IMR-90 (cell line): ENCODE data around the gene PI4K2B. TPM values are rescaled to one million over a fixed set of nuclear protein-coding genes. Genes with fewer than 3 reads are reported as not detected.

ENCODE experiments used
- ATAC-seq: fragments of 200-7000 bp; cut with Tn5 transposase; 2 replicates; pipeline ENCODE4 v1.9.1; 2020; ENCODE audit warnings: low read depth, mild to moderate bottlenecking, moderate library complexity
- BruUV-seq: library from RNA; stranded (reverse); fragments of 400-500 nt; replicated peaks from 2 replicates; lab custom pipeline; 2021; lab: Mats Ljungman, UMichigan
- CTCF ChIA-PET: fragments of 300-600 bp; formaldehyde crosslinking; extraction: SDS; loops from one replicate; lab custom pipeline; 2021; ENCODE audit warnings: antibody characterized with exemption; lab: Yijun Ruan, JAX
- POLR2A ChIA-PET: fragments of 300-600 bp; sonication (Branson Sonifier 250); formaldehyde crosslinking; loops from one replicate; lab custom pipeline; 2022; ENCODE audit warnings: antibody characterized with exemption; ENCODE audit not compliant: unreplicated experiment; lab: Charles Lee
- DNase-seq: peaks from one replicate; pipeline ENCODE4 v3.0.0; 2013
- H2AFZ ChIP-seq: replicated peaks from 2 replicates; pipeline ENCODE3; 2013; ENCODE audit warnings: low read length, mild to moderate bottlenecking; ENCODE audit not compliant: poor library complexity
- H2AK5ac ChIP-seq: 2 replicates; pipeline ENCODE4 v1.6.1; 2013; ENCODE audit warnings: low read depth, low read length, inconsistent platforms
- H2AK9ac ChIP-seq: replicated peaks from 2 replicates; pipeline ENCODE3; 2013; ENCODE audit warnings: mild to moderate bottlenecking, low read depth, low read length, moderate library complexity; ENCODE audit not compliant: poor library complexity
- H2BK120ac ChIP-seq: 2 replicates; pipeline ENCODE4 v1.6.1; 2013; ENCODE audit warnings: low read depth, low read length, inconsistent platforms
- H2BK15ac ChIP-seq: 3 replicates; pipeline ENCODE4 v1.6.1; 2013; ENCODE audit warnings: low read depth, low read length, inconsistent platforms
- H2BK20ac ChIP-seq: 2 replicates; pipeline ENCODE4 v1.6.1; 2013; ENCODE audit warnings: low read depth, mild to moderate bottlenecking, inconsistent platforms, low read length, moderate library complexity
- H2BK5ac ChIP-seq: 2 replicates; pipeline ENCODE4 v1.6.1; 2013; ENCODE audit warnings: mild to moderate bottlenecking, low read depth, low read length, inconsistent platforms; ENCODE audit not compliant: poor library complexity, severe bottlenecking
- H3K14ac ChIP-seq: replicated peaks from 2 replicates; pipeline ENCODE4 v1.6.1; 2013; ENCODE audit warnings: low read depth, low read length, inconsistent platforms
- H3K18ac ChIP-seq: 2 replicates; pipeline ENCODE4 v1.6.1; 2013; ENCODE audit warnings: low read depth, low read length, control low read depth
- H3K23ac ChIP-seq: 2 replicates; pipeline ENCODE4 v1.6.1; 2013; ENCODE audit warnings: low read depth, low read length, inconsistent platforms
- H3K27ac ChIP-seq: 2 replicates; pipeline ENCODE4 v1.5.1; 2013; ENCODE audit warnings: mild to moderate bottlenecking, control low read depth, low read length; ENCODE audit not compliant: insufficient read depth
- H3K27me3 ChIP-seq: 2 replicates; pipeline ENCODE4 v1.6.1; 2013; ENCODE audit warnings: low read length; ENCODE audit not compliant: control insufficient read depth, insufficient read depth
- H3K36me3 ChIP-seq: 2 replicates; pipeline ENCODE4 v1.6.1; 2013; ENCODE audit warnings: low read length, mixed read lengths; ENCODE audit not compliant: control insufficient read depth, insufficient read depth
- H3K4ac ChIP-seq: 2 replicates; pipeline ENCODE4 v1.6.1; 2013; ENCODE audit warnings: low read depth, low read length, inconsistent platforms
- H3K4me1 ChIP-seq: 2 replicates; pipeline ENCODE4 v1.6.1; 2013; ENCODE audit warnings: low read length, mixed read lengths; ENCODE audit not compliant: control insufficient read depth, insufficient read depth
- H3K4me2 ChIP-seq: 2 replicates; pipeline ENCODE4 v1.6.1; 2013; ENCODE audit warnings: low read depth, mild to moderate bottlenecking, control low read depth, low read length, moderate library complexity
- H3K4me3 ChIP-seq: 2 replicates; pipeline ENCODE4 v1.5.1; 2013; ENCODE audit warnings: low read depth, mild to moderate bottlenecking, control low read depth, low read length, moderate library complexity; ENCODE audit not compliant: insufficient read depth
- H3K56ac ChIP-seq: 2 replicates; pipeline ENCODE4 v1.6.1; 2013; ENCODE audit warnings: low read length, inconsistent platforms; ENCODE audit not compliant: insufficient read depth; ENCODE audit errors: extremely low read depth
- H3K79me1 ChIP-seq, 2 experiments: 2 replicates each; pipeline ENCODE4 v1.6.1; 2013; ENCODE audit warnings: low read length in 2 of 2, inconsistent platforms in 1 of 2, low read depth in 1 of 2
- H3K9ac ChIP-seq: 2 replicates; pipeline ENCODE4 v1.6.1; 2013; ENCODE audit warnings: low read depth, low read length, control low read depth
- H3K9me1 ChIP-seq: 2 replicates; pipeline ENCODE4 v1.6.1; 2013; ENCODE audit warnings: low read length, inconsistent platforms; ENCODE audit not compliant: insufficient read depth
- H3K9me3 ChIP-seq: 2 replicates; pipeline ENCODE4 v1.6.1; 2013; ENCODE audit warnings: low read length; ENCODE audit not compliant: control insufficient read depth, insufficient read depth
- H4K20me1 ChIP-seq: 2 replicates; pipeline ENCODE4 v1.6.1; 2013; ENCODE audit warnings: low read length, inconsistent platforms; ENCODE audit not compliant: insufficient read depth
- H4K5ac ChIP-seq: 2 replicates; pipeline ENCODE4 v1.6.1; 2013; ENCODE audit warnings: mild to moderate bottlenecking, low read depth, low read length, control low read depth
- H4K8ac ChIP-seq, 2 experiments: 2 replicates each; pipeline ENCODE4 v1.6.1; 2013; ENCODE audit warnings: low read depth in 2 of 2, low read length in 2 of 2, control low read depth in 1 of 2, inconsistent platforms in 1 of 2
- H4K91ac ChIP-seq: 2 replicates; pipeline ENCODE4 v1.6.1; 2013; ENCODE audit warnings: low read depth, low read length, inconsistent platforms; ENCODE audit not compliant: insufficient read depth
- CHD1 ChIP-seq: IDR thresholded peaks from 2 replicates; pipeline ENCODE4 v1.6.1; 2012; ENCODE audit warnings: low read depth, low read length, improper control_type of control experiment
- ELK1 ChIP-seq: fragments of 150-350 bp; IDR thresholded peaks from 2 replicates; pipeline ENCODE4 v1.6.1; 2016; ENCODE audit warnings: low read depth, mild to moderate bottlenecking, low read length, moderate library complexity, borderline replicate concordance
- MAFK ChIP-seq: IDR thresholded peaks from 2 replicates; pipeline ENCODE4 v1.6.1; 2012; ENCODE audit warnings: low read depth, low read length, improper control_type of control experiment
- MAZ ChIP-seq: IDR thresholded peaks from 2 replicates; pipeline ENCODE4 v1.6.1; 2012; ENCODE audit warnings: low read depth, mild to moderate bottlenecking, low read length, improper control_type of control experiment, moderate library complexity, borderline replicate concordance
- NFE2L2 ChIP-seq: fragments of 150-350 bp; IDR thresholded peaks from 2 replicates; pipeline ENCODE4 v1.6.1; 2016; ENCODE audit warnings: low read depth, mild to moderate bottlenecking, low read length
- POLR2A ChIP-seq: IDR thresholded peaks from 2 replicates; pipeline ENCODE4 v1.6.1; 2012; ENCODE audit warnings: mild to moderate bottlenecking, low read depth, low read length
- RAD21 ChIP-seq: IDR thresholded peaks from 2 replicates; pipeline ENCODE4 v1.6.1; 2012; ENCODE audit warnings: low read length, improper control_type of control experiment
- RCOR1 ChIP-seq: IDR thresholded peaks from 2 replicates; pipeline ENCODE4 v1.6.1; 2012; ENCODE audit warnings: mild to moderate bottlenecking, low read length, improper control_type of control experiment; ENCODE audit not compliant: insufficient replicate concordance
- WGBS, 2 experiments: methylation state at CpG; one replicate each; pipeline versions ENCODE4 v1.1.5 to v1.1.7; 2013; ENCODE audit warnings: missing lambda C conversion rate in 2 of 2; ENCODE audit not compliant: insufficient read length in 1 of 2; ENCODE audit errors: extremely low coverage in 2 of 2; 5-methylcytosine and 5-hydroxymethylcytosine counted together
- dilution Hi-C: fragments of 300-500 bp; cut with HindIII; formaldehyde crosslinking; loops from one replicate; pipeline ENCODE4 v1.14.3; 2018; ENCODE audit warnings: low sequenced_read_pairs; ENCODE audit not compliant: unreplicated experiment
- in situ Hi-C: fragments of 300-500 bp; cut with MboI; formaldehyde crosslinking; loops from 3 replicates; pipeline ENCODE4 v1.14.3; 2019; ENCODE audit warnings: low sequenced_read_pairs, inconsistent platforms, mixed read lengths
- intact Hi-C: fragments of 100-400 bp; cut with micrococcal nuclease; formaldehyde crosslinking; loops from 2 replicates; pipeline ENCODE4 v1.10.0; 2022
- polyA plus RNA-seq, 3 experiments: library from polyadenylated mRNA; depleted of rRNA; stranded (reverse); fragments of >200 nt; gene quantifications; 2 replicates each; pipeline ENCODE4 v1.2.3, GENCODE V29; 2012; ENCODE audit warnings: low replicate concordance in 1 of 3
- total RNA-seq: library from RNA; depleted of rRNA; stranded (reverse); fragments of >200 nt; gene quantifications from 2 replicates; pipeline ENCODE4 v1.2.3, GENCODE V29; 2012

Gene PI4K2B
- total and polyA plus RNA-seq, 2 of the 4 experiments (the other 2 are of a cell fraction) = 6.5 to 7.6 TPM

GRCh38 chr4:25245181-25245580, 11.3 kb downstream of the PI4K2B start:
- dilution Hi-C loops (no loop called here), in situ Hi-C loops (no loop called here), intact Hi-C loops (no loop called here)
- Histone ChIP-seq H2BK120ac (no peak overlapping the region), H3K9me1 (no peaks in the 10 kb centered on the region), H3K9me3 (peaks cover 2% of the 10 kb centered on the region; the same call in 1 of the 2 replicates), H4K8ac (no peak overlapping the region), H2BK5ac (no peak overlapping the region), H4K91ac (no peak overlapping the region), H4K20me1 (no peaks in the 10 kb centered on the region; the same call in 1 of the 2 replicates), H3K4me3 (no peak overlapping the region), H2BK20ac (no peak overlapping the region), H3K4me2 (no peak overlapping the region), H3K79me1 (peaks cover 9% of the 10 kb centered on the region in 2 experiments), H2AFZ (no peak overlapping the region), H3K4ac (no peak overlapping the region), H2BK15ac (no peak overlapping the region), H2AK9ac (no peak overlapping the region), H3K14ac (no peak overlapping the region), H3K4me1 (no peaks in the 10 kb centered on the region), H3K27me3 (no peaks in the 10 kb centered on the region), H4K5ac (no peak overlapping the region), H3K9ac (no peak overlapping the region), H3K56ac (no peak overlapping the region), H3K27ac (no peak overlapping the region), H3K18ac (no peak overlapping the region), H2AK5ac (no peak overlapping the region), H3K23ac (no peak overlapping the region), H3K36me3 (no peaks in the 10 kb centered on the region)
- no TSS peak for BruUV-seq
- ATAC-seq = no peak
- ChIA-PET POLR2A (no interaction called here), CTCF (interaction anchor here (1.6 kb wide), 1 partner anchor 67 kb away, joined by 3 read pairs; no protein-coding TSS in a partner anchor)
- WGBS, 2 experiments = 87% methylated on average over 7 of the region's 10 CpGs; no CpG with 5 or more reads in 1 of the 2 experiments
- DNase-seq = no peak
- no peak for TF ChIP-seq POLR2A
- no peak for TF ChIP-seq RCOR1
- no peak for TF ChIP-seq MAFK
- no peak for TF ChIP-seq NFE2L2
- no peak for TF ChIP-seq RAD21
- TF ChIP-seq ELK1 = no peak
- TF ChIP-seq MAZ = no peak
- no peak for TF ChIP-seq CHD1
